ENCODE measurements around the gene CDH13.

The CDH13 gene

DNA sequence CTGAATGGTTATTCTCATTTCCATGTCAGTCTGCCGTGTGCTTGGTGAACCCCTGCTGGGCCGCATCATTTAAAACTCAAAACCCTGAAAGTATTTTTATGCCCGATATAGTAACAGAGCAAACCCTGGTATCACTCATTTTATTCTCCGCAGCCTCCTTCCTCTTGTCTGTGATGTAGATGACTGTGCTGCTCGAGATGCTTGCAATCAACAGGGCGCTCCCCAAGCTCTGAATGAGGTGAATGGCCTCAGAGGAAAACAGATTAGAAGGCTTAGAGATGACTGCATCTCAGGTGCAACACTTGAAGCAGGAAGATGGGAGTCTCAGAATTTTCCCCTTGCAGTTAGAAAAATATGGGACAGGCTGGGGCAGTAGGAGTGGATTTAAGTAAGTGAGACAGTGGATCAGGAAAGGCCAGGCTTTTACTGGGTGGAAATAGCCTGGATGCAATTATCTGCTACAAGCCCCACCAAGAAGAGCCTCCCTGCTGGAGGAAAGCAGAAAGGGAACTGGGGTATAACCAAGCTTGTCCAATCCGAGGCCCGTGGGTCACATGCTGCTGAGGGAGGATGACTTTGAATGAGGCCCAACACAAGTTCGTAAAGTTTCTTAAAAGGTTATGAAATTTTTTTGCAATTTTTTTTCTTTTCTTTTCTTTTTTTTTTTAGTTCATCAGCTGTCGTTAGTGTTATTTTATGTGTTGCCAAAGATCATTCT, 166.9 kb downstream of the CDH13 start:
- DNase-seq, result no peak

DNA sequence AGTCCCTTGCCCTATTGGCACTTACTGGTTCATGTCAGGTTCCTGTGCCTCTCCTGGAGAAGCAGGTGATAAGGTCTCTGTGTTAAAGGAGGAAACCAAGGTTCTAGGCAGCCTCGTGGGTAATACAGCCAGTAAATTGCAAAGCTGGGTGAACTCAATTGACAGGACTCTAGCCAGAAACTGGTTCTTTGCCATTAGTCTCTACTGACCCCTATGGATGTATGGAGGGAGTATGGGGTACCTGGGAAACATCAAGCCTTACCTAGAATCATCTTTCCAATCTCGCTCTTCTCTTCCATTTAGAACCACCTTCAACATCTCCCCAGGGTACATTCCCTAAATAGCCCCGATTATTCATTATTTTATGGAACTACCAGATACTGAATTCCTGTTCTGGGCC, 169.3 kb downstream of the CDH13 start:
- DNase-seq, result no peak

DNA sequence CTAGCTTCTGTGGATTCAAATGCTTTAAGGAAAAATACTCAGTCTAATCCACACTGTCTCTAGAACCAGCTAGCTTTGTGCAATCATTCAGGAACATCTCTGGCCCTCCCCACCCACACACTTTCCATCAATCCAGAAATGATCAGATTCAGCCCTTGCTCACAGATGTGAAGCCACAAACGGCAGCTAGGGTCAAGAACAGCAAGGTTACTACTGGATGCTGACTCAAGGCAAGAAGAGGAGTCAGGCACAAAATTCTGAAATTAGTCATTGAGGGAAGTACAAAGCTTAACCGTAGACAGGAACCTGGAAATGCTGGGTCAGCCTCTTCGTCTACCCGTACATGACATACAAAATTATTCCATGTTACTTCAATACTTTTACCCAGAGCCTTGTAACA, 174.6 kb downstream of the CDH13 start:
- DNase-seq, result no peak

DNA sequence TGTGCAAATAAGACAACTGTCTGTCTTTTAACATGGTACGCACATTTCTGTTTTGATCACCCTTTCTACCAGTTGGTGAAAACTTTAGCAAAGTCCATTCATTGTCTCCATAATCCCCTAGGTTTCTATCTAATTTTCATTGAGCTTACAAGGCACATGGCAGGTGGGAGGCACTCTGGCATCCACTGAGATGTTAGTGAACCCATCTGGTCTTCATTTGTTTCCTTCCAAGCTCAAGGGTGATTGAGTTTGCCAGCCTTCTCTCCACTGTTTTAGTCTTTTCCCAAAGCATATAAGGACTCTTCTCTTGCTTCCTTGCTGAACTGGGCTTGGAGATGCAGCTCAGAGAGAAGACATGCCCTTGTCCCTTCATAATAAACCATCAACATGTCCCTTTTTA, 179.1 kb downstream of the CDH13 start:
- no peak for DNase-seq

DNA sequence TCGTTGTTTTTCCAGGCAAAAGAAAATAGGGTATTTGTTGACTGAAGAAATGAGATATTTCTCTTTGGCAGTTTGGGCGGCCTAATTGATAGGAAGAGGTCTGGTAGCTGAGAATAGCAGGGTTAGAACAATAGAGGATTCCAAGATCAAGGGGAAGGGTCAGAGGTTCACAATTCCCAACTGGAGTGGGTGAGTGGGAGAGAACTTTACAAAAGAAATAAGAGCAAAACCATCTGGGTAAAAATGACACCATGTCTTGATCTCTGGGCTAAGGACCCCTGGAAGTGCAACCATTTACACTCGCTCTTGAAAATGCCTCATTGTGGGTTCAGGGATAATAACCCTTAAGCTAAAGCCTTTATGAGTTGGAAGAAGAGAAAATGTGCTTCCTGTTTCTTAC, 180.5 kb downstream of the CDH13 start:
- no peak for DNase-seq

DNA sequence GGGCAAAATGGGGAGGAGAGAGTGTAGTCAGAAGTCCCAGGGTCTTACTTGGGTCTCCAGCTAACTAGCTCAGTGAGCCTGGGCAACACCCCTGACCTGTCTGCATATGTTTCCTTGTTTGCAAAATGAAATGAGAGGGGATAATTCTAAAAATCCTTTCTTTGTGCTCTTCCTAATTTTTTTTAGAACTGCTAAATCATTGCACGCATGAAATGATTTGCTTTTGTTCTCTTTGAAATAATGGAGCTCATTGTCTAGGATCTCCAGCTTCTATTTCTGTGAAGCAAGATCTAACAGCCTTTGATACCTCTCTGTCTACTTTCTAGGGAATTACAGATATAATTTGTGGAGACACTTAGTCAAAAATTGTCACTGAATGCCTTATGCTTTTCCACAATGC, 181.3 kb downstream of the CDH13 start:
- no peak for DNase-seq

DNA sequence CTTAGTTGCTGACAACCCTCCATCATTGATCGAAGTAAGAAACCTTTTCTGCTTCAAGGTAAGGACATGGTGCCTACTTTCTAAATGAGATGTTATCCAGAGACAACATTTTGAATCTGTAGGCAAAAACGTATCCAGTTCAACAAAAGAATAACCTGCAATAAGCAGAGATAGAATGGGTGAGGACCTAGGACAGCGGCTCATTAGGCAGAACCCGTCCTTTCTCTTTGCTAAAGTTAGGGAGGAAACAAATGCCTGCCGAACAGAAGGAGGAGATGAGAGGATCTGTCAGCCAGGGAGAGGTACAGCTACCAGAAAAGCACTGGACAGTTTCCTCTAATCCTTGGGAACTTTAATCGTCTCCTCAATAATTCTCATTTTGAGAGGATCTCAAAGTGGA, 183.3 kb downstream of the CDH13 start:
- DNase-seq, result no peak

DNA sequence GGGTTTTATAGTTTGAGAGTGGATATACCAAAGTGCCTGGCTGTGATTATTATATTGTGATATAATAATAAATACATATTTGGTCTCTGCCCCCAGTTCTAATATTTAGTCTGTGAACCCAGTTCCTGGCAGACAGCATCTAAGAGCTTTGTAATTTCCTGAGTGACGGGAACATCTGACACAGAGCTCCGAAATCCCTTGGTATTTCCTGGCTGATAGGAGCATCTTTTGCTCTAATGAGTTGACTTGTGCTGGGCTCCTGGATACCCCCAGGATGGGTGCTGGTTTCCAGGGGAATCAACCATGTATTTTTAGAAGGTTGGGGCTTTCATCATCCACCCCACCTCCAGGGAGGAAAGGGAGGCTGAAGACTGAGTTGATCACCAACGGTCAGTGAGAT, 187.3 kb downstream of the CDH13 start:
- DNase-seq, result no peak

DNA sequence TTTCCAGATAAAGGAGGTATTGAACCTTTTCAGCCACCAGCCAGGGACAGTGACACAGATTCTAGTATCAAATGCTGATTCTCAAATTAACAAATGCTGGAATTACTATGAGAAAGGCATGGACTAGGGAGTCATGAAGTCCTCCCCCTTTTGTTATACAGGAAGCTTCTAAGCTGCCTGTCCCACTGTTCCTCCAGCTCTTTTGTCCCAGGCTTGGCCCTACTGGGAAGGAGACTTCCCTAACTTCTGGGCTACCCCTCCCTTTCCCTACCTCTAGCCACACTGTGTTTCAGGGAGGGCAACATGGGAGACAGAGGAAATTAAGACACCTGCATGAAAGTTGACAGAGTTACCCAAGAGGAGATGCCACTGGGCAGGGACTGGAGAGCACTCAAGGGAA, 192.5 kb downstream of the CDH13 start:
- DNase-seq, result no peak

DNA sequence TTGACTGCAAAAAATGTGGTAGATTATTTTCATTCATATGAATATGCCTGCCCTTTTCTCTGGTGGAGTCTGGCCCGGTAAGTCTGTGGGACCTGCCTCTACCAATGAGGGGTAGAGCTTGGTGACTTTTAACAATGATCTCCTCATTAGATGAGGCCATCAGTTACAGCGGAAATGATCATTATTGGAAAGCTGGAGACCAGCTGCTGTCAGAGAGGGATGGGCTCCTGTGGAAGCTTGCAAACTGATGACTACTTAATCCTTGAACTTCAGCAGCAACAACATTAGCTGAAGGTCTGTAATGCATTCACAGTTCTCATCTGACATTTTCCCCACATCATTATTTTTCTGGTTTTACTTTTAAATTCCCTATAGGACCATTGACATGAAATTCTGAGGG, 194.1 kb downstream of the CDH13 start:
- no peak for DNase-seq

DNA sequence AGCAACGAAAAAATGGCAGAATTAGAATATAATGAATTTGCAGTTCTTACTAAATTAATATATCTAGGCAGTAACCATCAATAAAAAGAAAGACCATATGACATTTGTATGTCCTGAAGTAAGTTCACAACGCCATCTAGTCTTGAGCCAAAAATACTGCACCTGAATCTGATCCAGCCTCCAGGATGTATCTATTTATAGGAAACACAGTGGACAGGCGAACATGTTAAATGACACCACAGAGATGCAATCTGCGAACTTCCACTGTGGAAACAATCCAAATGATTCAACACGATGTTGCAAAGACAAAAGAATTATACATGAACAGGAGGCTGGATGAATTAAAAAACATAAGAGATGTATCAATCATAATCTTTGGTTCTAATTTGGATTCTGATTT, 197.6 kb downstream of the CDH13 start:
- no peak for DNase-seq

DNA sequence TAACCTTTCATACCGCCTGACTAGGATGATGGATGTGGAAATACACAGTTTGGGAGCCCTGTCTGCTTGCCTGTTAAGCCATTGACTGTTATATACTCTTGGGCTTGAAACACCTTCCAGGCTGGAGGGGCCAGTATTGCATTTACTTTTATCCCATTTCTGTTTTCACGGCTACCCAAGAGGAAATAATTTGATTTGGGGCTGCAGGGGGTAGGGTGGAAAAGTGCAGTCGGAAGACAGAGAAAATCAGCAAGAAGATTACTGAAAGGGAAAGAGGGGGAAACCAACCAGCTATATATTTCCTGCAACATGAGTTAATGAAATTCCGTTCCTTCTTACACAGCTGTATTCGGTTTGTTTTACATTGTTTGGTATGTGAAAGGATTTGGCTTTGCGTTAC, 202.5 kb downstream of the CDH13 start:
- no peak for DNase-seq

DNA sequence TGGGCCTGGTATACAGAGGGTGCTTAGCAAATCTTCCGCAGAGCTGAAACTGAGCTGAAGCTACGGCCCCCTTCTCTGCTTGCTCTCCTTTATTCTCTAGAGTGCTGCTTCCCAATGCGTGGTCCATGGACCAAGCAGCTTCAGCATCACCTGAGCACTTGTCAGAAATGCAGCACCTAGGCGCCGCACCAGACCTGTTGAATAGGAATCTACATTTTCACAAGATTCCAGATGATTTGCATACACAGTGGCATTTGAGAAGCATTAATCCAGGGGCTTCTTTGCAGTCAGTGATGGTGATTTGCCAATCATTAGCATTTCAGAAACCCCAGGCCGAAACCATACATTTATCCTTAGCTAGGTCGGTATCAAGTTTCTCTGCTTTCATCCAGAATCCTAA, 204.2 kb downstream of the CDH13 start:
- DNase-seq, result no peak

DNA sequence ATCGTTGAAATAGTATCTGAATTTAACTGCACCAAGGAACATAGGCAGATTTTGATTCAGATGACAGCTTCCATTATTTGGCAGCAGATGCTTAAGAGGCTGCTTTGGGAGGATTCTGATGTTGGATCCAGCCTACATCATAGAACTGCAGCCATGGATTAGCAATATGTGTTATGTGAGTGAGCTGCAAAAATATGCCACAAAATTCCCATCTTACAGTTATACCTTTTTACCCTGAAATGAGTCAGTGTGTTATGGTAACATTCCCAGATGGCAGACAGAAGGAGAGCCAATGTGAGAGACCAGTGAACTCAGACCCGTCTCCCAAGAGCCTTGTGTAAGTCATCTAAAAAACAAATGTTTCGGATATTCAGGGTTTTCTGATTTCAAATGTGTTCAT, 206.1 kb downstream of the CDH13 start:
- DNase-seq, result no peak

DNA sequence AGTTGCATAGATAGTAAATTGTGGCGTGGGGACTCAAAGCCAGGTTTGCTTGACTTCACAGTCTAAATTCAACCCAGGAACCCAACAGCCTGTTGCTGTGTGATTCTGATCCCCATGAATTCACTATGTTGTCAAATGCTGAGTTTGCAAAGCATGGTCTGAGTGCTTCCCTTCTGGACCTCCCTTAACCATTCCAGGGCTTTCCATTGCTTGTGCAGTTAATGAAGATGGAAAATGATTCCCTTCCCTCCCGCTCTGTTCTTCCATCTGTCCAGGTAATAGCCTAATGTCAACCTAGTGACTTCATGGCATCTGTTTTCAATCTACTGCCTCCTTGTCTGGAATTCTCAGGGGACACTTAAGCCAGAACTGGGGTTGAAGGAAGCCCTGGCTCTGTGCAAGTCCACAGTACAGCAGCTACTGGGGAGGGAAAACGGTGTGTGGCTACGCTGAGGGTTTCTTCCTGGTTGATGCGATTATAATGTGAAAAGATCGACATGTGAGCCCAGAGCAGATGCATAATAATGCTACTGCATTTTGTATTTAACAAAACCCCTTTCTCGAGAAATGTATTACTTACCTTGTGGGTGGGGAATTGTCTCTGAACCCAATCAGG, 206.7 kb downstream of the CDH13 start:
- DNase-seq, result no peak

DNA sequence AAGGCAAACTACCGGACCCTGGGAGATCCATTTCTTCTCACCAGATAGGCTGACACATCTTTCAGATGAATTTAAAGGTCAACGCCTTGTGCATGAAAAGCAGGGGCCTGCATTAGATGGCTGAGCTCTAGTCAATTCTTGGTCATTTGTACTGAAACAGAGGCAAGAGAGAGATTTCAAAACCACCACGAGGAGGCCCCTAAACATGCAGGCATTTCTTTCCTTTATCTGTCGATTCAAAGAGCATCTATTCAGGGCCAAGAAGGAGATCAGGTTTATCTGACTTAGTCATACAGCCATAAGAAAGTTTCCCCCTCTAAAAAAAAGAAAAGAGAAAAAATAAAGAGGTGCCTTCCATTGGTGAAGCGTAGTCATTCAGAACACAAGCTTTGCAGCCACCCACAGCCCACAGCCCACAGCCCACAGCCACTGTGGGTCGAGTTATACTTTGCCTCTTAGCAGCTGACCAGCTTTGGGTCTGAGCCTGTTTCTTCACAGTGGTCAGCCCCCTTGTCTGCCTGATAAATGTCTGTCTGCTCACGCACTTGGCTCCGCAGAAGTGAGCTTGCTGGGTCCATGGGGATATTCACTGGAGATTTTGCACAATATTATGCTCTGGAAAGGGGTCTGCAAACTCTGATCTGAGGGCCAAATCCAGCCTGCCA, 207.5 kb downstream of the CDH13 start:
- no peak for DNase-seq

DNA sequence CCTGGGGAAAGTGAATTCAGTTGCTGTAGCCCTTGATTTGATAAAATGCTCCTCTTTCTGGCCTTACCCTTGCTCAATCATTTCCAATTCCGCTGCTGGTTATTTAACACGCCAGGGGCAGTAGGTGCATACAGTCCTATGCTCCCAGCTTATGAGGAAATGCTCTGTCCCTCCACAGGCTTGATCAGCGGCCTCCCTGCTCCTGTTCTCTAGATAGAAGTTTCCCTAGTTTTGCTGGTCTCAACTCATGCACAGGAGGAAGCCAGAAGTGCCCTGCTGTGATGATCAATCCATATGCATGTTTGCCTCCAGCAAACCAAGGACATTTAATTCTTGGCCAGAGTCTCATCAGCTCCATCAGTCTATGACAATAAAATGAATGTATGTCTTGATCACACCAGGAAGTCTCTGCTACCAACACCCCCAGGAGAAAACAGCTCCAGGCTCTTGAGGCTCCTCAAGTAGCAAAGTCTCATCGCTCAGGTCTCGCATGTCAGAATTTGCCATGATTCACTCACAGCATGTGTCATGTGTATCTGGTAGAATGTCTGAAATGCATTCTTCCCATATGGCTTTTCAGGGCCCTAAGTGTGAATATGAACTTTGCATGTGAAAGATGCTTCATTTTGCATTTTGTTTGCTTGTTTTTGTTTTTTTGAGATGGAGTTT, 208.9 kb downstream of the CDH13 start:
- DNase-seq, result no peak

DNA sequence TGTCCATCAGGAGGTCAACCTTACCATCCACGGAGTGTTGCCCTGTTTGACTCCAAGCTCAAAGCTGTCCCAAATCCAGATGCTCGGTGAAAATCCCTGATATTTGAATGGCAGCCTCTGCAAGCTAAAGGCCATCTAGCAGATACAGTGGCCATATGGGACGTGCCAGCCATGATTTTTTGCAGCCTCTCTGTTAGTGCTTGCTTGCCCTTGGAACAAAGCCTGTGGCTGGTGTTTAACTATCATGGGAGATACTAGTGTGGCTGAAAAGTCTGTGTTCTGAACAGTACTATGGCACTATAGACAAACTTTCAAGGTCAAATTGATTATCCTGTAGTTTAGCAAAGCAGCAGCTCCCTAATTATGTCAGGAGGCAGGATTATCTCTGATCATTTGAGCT, 214.3 kb downstream of the CDH13 start:
- DNase-seq, result no peak

DNA sequence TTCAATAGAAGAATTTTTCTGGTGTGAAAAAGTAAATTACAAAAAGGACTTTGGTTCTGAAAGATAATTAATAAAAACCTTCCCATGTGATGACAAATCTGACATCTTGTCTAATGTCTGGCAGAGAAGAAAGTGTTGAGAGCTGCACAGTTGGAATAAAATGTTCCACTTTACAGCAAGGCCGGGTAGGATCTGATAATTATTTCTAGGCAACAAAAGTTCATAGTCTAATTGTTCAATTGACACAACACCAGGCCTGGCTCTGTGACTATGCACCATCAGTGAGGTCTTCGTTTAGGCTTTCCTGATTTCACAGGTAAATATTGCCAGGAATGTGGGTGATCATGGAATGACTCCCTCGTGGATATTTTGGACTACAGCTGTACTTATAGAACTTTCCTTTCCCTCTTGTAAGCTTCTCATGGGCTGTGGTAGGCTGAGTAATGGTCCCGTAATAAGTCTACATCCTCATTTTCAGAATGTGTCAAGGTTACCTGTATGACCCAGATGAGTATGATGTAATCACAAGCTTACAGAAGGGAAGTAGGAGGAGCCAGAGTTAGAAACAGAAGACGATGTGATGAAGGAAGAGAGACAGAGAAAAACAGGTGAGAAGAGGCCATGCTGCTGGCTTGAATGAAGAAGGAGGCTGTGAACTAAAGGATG, 217.0 kb downstream of the CDH13 start:
- no peak for DNase-seq

DNA sequence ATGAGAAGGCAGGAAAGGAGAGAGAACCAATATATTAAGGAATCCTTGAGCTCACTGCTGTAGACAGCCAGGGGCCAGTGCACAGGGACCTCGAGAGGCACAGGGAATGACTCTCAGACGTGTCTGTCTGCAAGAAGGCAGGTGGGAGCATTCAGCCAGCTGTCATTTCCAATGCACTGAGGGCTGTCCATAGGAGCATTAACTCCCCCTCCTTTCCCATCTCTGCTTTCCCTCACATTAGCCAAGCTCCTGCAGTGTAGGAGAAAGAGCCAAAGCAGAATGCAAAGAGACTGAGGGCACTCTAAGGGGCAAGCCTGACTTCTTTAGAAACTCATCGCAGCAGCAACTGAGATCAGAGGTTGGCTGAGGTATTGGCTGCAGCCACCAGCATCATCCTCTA, 218.3 kb downstream of the CDH13 start:
- no peak for DNase-seq

DNA sequence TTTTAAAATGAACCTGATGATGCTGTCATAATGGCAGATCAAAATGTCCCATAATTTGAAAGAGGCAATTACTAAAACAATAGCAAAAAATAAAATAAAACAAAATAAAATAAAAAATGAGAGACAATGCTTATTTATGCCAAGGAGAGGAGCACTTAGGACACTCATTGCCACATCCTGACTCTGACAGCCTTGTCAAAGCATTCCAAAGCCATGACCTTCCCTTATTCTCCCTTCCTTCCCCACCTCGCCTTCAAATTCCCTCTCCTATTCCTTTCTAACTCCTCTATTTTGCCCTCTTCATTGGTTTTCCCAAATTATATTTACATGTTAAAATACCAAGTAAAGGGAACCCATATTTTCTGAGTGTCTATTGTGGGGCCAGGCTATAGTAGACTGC, 220.0 kb downstream of the CDH13 start:
- no peak for DNase-seq

DNA sequence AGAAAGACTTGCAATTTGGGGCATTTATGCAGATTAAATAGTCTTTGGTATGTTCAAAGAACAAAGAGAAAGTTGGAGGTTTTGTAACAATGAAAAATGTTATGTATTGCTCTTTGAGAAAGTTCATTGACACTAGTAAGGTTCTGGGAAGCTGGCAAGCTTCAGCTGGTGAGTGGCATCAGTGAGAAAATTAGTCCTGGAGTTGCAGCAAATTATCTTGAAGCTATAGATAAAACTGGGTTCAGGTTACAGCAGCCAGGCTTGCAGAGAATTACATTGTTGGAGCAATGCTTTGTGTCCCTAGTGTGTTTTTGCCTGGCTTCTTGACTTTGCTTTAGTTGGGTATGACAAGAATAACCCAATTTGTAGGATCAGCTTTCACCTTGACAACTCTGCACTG, 221.2 kb downstream of the CDH13 start:
- DNase-seq, result no peak

DNA sequence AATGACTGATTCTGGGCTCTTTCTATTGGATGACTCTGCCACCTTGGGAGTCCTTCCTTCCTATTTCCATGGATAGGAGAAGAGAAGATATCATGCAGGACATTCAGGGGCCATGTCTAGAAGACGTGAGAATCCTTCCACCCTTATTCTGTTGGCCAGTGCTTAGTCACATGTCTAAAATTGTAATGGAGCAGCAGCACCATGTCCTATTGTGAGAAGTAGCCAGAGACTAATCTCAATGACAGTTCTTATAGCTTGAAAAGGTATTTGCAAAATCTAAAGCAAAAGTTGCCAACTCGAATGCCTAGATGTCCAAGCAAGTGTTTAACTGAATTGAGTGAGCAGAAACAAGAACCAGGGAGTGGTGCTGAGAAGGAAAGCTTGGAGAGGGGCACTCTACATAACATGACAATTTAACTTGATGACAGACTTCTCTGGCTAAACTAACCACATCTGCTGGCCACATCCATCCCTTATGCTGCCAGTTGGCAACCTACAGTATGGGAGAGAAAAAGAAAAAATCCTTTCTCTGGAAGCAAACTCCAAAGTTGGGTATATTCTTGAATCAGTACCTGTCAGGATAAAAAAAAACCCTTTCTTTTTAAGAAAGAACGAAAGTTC, 225.7 kb downstream of the CDH13 start:
- DNase-seq, result no peak

Measured in CD4-positive, alpha-beta T cell treated with Interferon alpha-2 for 1 hour (primary cell).